Epithelial cell of proximal tubule (primary cell): ENCODE data around the gene KSR1. TPM values are rescaled to one million over a fixed set of nuclear protein-coding genes. Genes with fewer than 3 reads are reported as not detected.

Experiments
- DNase-seq: peaks from one replicate; pipeline ENCODE4 v3.0.0-alpha.2; 2011; ENCODE audit warnings: low read depth
- H3K4me3 ChIP-seq: 2 replicates; pipeline ENCODE4 v1.5.1; 2011; ENCODE audit warnings: low read depth, mild to moderate bottlenecking, low read length
- CTCF ChIP-seq: conservative IDR thresholded peaks from 2 replicates; pipeline ENCODE4 v1.5.1; 2012; ENCODE audit warnings: low read depth, mild to moderate bottlenecking, low read length
- total RNA-seq: library from RNA; depleted of rRNA; stranded (reverse); fragments of >200 nt; gene quantifications from 2 replicates; pipeline ENCODE4 v1.2.3, GENCODE V29; 2015

The KSR1 gene
- total RNA-seq, 1 donor from 2014 or later, result 19.9 TPM

- DNase-seq, result no peak
- H3K4me3 ChIP-seq, result no peak overlapping the region
- TF ChIP-seq CTCF, result no peak
Measured at GRCh38 chr17:27538156-27538955, 82.1 kb downstream of the KSR1 start.

GRCh38 chr17:27539152-27539551 is 82.9 kb downstream of the KSR1 start:
- TF ChIP-seq CTCF, result no peak
- no peak overlapping the region for H3K4me3 ChIP-seq
- DNase-seq, result no peak

GRCh38 chr17:27539794-27540317 is 83.6 kb downstream of the KSR1 start:
- no peak for TF ChIP-seq CTCF
- no peak for DNase-seq
- H3K4me3 ChIP-seq, result no peak overlapping the region

DNA sequence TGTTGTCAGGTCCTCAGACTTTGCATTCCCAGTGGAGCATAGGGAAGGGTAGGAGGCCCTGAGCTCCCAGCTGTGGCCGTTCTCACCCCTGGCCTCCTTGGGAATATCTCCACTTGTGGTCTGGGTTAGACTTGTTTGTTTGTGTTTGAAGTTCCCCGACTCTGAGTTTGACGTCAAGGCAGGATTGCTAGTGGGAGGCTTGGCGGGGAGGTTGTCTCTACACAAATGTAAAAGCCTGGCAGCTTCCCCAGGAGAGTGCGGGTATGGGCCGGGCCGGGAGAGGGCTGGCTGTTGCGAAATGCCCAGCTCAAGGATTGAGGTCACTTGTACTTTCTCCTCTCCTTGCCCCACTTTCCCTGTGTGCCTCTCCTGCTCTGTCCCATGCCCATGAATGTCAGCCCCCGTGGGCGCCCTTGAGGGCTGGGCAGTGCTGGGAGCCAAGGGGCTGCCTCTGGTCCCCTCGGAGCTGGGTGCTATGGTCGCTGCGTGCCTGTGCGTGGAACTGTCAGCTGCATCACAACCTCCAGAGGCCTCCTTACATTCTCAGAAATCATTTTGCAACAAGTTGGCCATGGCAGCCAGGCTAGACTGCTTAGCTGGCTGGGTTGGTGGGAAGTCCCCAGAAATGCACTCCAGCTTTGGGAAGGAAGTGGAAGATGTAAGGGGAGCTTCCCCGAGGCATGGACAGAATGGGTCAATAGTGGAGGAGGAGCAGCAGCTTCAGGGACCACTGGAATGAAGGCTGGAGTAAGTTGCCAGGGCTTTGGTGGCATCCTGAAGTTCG is 84.3 kb downstream of the KSR1 start:
- no peak for TF ChIP-seq CTCF
- peak; percentile 83 for DNase-seq
- no peak overlapping the region for H3K4me3 ChIP-seq

- no peak for TF ChIP-seq CTCF
- DNase-seq, result no peak
Measured at GRCh38 chr17:27541301-27542023, 85.2 kb downstream of the KSR1 start.

DNA sequence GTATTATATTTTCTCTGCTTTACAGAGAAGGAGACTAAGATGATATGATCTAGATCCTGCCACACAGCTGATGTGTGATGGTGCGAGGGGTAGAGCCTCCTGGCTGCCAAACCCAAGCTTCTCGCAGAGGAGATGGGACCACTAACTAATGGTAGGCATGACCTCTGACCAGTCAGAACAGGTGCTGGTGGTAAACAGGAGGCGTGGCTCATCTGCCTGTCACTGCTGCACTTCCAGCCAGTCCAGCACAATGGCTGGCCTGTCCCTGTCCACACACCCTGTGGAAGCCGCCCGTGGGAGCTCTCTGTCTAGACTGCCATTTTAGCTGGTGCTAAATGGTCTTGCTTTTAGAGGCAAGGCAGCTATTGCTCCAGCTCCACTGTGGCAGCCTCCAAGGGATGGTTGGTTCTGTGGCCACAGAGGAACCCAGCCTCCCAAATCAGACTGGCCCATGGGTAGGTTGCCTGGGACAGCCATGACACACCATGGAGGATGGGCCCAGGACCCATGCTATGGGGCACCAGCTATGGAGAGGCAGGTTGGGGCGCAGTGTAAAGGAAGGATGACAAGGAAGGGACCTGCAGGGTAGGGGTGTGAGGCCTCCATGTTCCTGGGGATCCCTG is 86.7 kb downstream of the KSR1 start:
- TF ChIP-seq CTCF, result no peak
- DNase-seq, result no peak
- no peak overlapping the region for H3K4me3 ChIP-seq

More at GRCh38 chr17:27541301-27542023, 85.2 kb downstream of the KSR1 start:
- no peak overlapping the region for H3K4me3 ChIP-seq
